GM19239 (cell line): ENCODE measurements around the gene HMGN4.
A peak's percentile ranks its signal among the peaks of the same experiment; 100 is the strongest.
"Not testable (repeated sequence)": the region's sequence is repeated elsewhere in the genome, so short reads cannot be mapped to it uniquely, and the experiment has no call there.

ENCODE experiments used
- DNase-seq: peaks from one replicate; pipeline ENCODE4 v3.0.0; 2011; ENCODE audit warnings: low spot score; ENCODE audit not compliant: insufficient read length
- FAIRE-seq: peaks from 2 replicates; lab custom pipeline; 2011; peaks lifted over from hg19 to GRCh38; lab: Jason Lieb, UNC

The HMGN4 gene

GRCh38 chr6:26521600-26522391 is 16.4 kb upstream of the HMGN4 start:
- DNase-seq (peak; percentile 53), FAIRE-seq (peak; percentile 47)

GRCh38 chr6:26522486-26523228 is 15.5 kb upstream of the HMGN4 start:
- FAIRE-seq, DNase-seq: not testable (repeated sequence)

GRCh38 chr6:26524314-26524713 is 13.9 kb upstream of the HMGN4 start:
- DNase-seq, FAIRE-seq: not testable (repeated sequence)

GRCh38 chr6:26524722-26525370 is 13.3 kb upstream of the HMGN4 start:
- DNase-seq (no peak), FAIRE-seq (no peak)

GRCh38 chr6:26525838-26526237 is 12.3 kb upstream of the HMGN4 start:
- no peak for FAIRE-seq

GRCh38 chr6:26526928-26527327 is 11.2 kb upstream of the HMGN4 start:
- FAIRE-seq = no peak
- DNase-seq = no peak

More at GRCh38 chr6:26525838-26526237, 12.3 kb upstream of the HMGN4 start:
- no peak for DNase-seq

GRCh38 chr6:26530203-26530602 is 8.0 kb upstream of the HMGN4 start:
- DNase-seq (no peak), FAIRE-seq (no peak)

- DNase-seq = no peak
- FAIRE-seq = no peak
These were observed 6.3 kb upstream of the HMGN4 start for GRCh38 chr6:26531897-26532296.

- peak; percentile 79 for FAIRE-seq
These were observed 5.3 kb upstream of the HMGN4 start for GRCh38 chr6:26532699-26533531.

GRCh38 chr6:26533532-26533931 is 4.6 kb upstream of the HMGN4 start:
- peak; percentile 11 for FAIRE-seq
- no peak for DNase-seq

More at GRCh38 chr6:26532699-26533531, 5.3 kb upstream of the HMGN4 start:
- no peak for DNase-seq

- FAIRE-seq (no peak), DNase-seq (no peak)
These were observed 3.3 kb upstream of the HMGN4 start for GRCh38 chr6:26534681-26535465.

GRCh38 chr6:26536571-26537159 is 1.5 kb upstream of the HMGN4 start:
- DNase-seq = no peak
- FAIRE-seq = no peak

- FAIRE-seq = no peak
These were observed 863 bp upstream of the HMGN4 start for GRCh38 chr6:26537160-26537845.

GRCh38 chr6:26538572-26538902 is 371 bp downstream of the HMGN4 start:
- no peak for DNase-seq
- FAIRE-seq = no peak

More at GRCh38 chr6:26537160-26537845, 863 bp upstream of the HMGN4 start:
- DNase-seq = no peak

GRCh38 chr6:26539071-26539615 is 977 bp downstream of the HMGN4 start:
- DNase-seq = no peak
- FAIRE-seq = no peak

GRCh38 chr6:26541579-26541978 is 3.4 kb downstream of the HMGN4 start:
- no peak for DNase-seq
- no peak for FAIRE-seq

- FAIRE-seq (peak; percentile 49), DNase-seq (no peak)
These were observed 5.8 kb downstream of the HMGN4 start for GRCh38 chr6:26543953-26544352.

GRCh38 chr6:26544473-26544872 is 6.3 kb downstream of the HMGN4 start:
- FAIRE-seq (no peak), DNase-seq (no peak)
